HG03064 (cell line): ENCODE data around the gene CPA4.

Experiments used
- ATAC-seq: cut with Tn5 transposase; IDR thresholded peaks from one replicate; pipeline ENCODE4 v1.9.1; 2021; ENCODE audit warnings: low read depth; ENCODE audit not compliant: unreplicated experiment

CPA4 gene

DNA sequence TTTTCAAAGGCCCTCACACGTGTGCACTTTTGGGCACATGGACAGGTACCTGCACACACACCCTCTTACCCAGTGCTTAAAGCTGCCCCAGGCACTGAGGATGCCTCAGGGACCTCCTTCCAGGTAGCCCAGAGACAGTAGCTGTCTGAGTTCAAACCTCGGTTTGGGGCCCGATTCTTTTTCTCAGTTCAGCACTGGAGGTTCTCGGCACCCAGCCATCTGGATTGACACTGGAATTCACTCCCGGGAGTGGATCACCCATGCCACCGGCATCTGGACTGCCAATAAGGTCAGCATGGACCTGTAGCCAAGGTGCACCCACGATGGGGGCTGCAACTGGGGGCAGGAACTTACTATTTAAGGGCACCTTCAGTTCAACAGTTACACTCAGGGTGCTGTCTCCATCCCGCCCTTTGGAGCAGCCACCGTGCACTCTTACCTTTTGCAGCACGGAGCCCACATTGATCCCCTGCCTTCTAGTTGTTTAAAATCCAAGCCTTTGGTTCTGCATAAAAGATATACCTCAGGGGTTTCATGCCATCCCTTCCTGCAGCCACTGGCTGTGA lies 69.4 kb downstream of the CPA4 start:
- no peak for ATAC-seq

DNA sequence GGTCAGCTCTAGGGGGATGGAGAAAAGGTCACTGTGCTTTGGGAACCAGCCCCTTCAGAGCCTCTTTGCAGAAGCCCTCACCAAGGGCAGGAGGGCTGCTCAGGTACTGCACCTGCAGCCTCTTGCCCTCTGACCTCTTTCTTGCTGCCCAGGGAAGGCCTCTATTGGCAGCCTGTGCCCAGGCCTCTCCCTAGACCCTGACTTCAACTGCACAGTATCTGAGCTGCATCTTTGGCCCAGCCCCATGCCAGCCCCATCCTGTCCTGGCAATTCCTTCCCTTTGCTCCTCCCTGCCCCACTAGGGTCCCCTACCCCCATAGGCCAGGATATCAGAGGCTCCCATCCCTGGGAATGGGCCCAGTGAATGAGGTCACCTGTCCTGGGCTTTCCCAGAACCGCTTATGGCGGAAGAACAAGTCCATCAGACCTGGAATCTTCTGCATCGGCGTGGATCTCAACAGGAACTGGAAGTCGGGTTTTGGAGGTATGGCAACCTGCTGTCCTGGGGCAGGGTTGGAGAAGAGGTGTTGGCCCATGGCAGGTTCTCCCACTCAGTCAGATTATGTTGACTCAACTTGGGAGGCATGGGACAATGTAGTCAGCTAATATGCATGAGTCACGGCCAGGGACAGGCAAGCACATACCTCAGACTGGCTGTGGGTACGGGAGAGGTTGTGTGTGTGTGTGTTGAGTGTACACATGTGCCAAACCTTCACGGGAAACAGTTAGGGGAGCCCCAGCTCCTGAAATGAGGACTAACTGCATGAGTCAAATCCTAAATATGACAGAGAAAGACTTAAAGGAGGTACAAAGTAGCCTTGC lies 70.3 kb downstream of the CPA4 start:
- no peak for ATAC-seq

DNA sequence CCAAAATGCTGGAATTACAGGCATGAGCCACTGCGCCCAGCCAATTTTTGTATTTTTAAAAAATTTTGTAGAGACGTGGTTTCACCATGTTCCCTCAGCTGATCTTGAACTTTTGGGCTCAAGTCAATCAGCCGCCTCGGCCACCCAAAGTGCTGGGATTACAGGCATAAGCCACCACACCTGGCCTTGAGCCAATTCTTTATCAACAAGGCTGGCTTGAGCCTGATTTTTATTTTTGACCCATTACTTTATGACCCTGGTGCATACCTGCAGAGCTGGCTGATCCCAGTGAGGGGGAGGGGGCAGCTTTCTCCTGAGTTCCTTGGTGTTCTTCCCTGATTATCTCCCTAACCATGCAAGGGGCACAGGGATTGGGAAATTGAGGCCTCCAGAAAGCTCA lies 71.5 kb downstream of the CPA4 start:
- ATAC-seq: no peak

DNA sequence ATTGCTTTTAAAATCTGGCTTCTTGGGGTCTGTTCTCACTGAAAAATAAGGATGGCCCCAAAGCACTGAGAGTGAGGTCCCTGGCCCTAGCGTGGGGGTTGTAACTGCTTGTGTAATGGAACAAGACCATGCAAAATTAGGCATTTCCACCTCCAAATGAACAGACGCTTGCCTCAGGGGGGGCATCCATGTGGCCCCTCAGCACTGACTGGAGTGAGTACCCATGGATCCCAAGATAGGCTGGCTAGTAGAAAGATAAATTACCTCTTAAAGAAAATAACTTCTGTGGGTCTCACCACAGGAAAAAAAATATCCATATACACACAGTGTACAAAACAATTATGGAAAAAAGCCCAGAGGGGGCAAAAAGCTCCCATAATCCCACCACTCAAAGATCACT lies 72.1 kb downstream of the CPA4 start:
- no peak for ATAC-seq

DNA sequence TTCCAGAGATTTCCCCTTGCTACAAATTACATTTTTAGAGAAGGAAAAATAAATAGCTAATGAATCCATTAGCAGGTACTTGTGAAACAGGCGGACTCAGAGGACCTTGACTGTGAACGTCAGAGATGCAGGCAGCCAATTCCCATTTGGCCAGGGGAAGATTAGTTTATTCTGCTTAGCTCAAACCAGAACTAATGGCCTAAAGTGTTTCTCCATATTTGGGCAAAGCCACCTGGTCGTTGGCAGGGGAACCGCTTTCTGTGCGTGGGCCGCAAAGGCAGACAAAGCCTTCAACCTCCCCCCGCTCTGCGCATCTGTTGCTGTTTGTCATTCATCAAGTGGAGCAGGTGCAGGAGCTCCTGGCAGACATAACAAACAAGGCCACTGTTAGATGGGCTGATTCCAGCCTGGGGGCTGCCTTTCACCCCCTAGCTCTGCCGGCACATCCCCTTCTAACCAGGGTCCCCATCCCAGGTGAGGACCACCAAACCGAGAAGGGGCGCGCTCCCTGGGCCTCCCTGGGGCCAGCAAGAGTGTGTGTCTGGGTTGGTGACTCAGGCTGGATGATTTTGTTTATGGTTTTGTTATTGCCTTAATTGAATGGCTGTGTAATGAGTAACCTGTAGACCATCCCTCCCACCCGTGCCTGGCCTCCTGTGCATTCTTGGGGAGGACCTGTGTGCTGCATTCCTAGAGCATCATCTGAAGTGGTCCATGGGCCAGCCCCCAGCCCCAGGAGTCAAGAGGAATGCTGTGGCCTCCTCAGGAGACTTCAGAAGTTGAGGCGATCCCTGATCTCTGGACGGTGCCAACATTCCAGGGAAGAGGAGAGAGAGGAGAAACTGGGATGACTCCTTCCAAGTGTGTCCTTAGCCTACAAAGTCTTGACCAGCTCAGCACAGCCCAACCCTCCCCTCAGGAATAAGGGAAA lies 72.8 kb downstream of the CPA4 start:
- ATAC-seq: peak; percentile 46

DNA sequence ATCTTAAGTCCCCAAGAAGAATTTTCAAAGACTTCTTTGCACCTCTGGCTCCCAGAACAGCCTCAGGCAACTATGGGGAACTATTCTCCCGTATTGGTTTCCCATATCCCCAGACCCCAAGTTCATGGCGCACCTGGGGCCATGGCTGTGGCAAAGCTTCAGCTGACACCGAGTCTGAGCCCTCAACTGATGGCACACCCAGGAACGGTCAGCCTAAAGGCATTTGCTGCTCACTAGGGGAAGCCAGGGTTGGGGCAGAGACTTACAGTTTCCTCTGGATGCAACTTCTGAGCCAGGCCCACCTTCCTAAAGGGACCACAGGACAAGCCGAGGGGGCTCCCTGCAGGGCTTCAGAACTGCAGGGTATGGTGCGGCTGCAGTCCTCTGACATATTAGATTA lies 73.6 kb downstream of the CPA4 start:
- ATAC-seq: no peak

DNA sequence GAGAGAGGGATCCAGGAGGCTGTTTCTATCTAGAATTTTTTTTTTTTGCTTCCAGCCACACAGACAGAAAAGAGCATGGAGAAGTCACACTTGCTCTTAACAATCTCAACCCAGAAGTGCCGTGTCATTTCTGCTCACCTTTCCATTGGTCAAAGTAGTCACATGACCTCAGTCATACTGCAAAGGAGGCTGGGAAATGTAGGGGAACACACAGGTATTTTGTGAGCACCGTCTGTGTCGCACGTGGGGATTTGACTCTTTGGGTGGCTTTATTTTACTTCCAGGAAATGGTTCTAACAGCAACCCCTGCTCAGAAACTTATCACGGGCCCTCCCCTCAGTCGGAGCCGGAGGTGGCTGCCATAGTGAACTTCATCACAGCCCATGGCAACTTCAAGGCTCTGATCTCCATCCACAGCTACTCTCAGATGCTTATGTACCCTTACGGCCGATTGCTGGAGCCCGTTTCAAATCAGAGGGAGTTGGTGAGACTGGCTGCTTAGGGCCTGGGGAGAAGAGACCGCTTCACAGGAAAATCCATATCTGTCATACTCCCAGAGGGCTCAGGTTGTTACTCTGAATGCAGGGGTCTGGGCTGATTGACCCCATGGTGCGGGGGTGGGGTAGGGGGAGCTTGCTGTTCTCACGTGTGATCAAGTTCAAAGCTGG lies 74.3 kb downstream of the CPA4 start:
- ATAC-seq: no peak

DNA sequence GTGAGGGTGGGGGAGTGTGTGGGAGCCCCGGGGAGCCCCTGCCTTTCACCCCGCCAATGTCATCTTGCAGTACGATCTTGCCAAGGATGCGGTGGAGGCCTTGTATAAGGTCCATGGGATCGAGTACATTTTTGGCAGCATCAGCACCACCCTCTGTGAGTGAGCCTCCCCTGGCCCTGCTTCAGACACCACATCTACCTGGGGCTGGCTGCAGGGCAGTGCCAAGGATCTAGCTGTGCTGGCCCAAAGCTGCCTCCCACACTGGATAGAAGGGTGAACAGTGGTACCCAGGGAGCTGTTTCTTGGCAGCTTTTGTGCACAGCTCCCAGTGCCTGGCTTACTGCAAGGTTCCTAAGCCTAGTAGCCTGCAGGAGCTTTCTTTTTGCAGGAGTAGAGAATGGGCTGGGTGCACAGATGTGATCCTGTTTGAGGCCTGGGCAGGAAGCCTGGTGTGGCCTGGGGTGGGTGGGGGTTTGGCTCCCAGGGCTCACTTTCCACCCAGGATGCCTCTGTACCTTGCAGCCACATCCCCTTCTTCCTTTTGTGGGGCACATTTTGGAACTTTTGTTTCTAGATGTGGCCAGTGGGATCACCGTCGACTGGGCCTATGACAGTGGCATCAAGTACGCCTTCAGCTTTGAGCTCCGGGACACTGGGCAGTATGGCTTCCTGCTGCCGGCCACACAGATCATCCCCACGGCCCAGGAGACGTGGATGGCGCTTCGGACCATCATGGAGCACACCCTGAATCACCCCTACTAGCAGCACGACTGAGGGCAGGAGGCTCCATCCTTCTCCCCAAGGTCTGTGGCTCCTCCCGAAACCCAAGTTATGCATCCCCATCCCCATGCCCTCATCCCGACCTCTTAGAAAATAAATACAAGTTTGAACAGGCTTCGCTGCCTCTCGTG lies 75.1 kb downstream of the CPA4 start:
- ATAC-seq: no peak

DNA sequence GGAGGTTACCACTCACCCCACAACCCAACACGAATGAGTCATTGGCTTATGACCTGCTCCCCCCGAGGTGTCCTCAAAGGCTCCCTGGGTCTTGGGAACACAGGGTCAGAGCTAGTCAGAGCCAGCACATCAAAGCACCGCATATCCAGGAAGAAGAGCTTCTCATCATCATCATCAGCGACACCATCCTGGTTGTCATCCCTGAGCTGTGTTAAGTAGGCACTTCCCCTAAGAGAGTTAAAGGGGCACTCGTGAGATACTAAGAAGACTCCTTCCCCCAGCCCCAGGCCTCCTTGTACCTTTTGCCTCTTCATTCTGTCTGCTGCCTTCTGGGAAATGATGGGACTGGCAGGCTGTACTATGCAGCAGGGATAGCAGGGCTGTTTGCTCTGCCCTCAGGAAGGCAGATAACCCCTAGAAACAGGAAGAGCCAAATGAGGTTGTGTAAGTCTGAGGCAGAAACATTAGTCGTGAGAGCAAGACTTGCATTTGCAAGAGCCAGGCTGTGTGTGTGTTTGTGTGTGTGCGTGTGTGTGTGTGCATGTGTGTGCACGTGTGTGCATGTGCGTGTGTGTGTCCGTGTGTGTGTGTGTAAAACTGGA lies 76.2 kb downstream of the CPA4 start:
- ATAC-seq: no peak

DNA sequence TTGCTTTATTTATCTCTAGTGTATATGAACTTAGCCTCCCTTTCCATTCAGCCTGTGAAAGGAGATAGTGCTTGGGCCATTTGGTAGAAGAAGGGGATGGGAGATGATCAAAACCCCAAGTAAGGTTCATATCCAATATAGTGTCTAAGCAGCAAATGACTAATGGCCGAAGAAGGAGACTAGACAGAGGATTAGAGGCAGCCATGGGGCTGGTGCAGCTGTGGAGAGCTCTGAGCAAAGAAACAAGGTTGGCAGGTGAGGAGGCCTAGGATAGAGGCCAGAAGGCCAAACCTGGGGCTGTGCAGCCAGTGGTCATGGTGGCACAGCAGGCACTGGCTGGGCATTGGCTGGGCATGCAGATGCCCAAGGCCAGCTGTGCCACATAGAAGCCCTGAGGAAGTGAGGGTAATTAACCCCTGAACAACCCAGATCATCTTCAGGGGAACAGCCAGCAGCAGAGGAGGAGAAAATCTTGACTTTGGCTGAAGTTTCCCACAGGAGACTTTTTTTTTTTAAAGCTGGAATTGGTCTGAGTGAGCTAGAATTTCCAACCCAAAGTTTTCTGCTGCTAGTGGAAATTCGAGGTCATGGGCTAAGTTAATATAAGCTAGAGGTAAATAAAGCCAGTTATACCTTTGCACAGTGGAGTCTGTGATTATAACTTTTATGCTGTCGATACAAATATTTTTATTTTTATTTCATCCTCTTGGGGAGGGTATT lies 77.0 kb downstream of the CPA4 start:
- no peak for ATAC-seq

DNA sequence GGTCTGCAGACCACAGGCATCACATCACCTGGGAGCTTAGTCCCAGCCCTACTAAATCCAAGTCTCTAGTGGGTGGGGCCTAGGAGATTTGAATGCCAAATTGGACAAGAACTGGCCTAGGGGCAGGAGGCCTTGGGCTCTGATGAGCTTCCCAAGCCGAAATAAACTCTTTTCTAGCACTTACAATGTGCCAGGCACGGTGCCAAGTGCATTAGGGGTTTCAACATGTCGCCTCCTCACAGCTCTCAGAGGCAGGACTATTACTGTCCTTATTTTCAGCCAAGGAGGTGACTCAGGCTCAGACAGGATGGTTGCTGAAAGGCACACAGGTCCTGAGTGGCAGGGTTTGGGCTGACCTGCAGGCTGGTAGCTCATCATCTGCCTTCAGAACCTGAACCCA lies 78.1 kb downstream of the CPA4 start:
- ATAC-seq: no peak

DNA sequence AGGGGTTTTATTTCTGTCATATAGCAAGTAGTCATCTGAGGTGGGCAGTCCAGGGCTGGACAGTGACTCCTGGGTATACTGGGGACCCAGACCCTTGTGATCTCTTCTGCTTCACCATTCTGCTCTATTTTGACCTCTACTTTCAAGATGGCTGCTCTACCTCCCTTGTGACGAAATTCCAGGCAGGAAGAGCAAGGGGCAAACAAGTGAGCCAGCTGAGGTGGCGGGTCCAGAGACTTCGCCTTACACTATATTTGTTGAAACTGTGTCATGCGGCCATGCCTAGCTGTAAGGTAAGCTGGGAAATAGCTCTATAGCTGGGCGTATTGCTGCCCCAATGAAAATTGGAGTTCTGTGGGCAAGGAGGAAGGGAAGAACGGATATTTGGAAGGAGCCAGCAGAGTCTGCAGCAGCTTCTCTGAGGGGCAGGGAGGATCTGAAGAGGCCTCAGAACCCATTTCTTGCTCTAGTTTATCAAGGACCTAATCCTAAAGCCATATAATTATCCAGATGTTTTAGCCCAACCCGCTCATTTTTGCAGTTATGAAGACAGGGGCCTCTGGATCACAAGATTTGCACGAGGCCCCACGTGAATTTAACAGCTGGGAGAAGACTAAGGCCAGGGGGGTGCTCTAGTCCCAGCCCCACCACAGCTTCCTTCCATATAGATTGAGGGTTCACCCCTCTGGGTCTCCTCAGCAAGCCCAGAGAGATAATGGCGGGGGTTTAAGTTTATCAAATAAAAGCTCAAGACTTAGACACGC lies 79.6 kb downstream of the CPA4 start:
- ATAC-seq: no peak
